Caki2 (cell line): ENCODE results near the gene NAGPA. TPM values are rescaled to one million over a fixed set of nuclear protein-coding genes. Genes with fewer than 3 reads are reported as not detected.
"Not testable (repeated sequence)": the region's sequence is repeated elsewhere in the genome, so short reads cannot be mapped to it uniquely, and the experiment has no call there.

Source experiments
- DNase-seq: peaks from one replicate; pipeline ENCODE4 v3.0.0-alpha.2; 2015; ENCODE audit warnings: low read depth
- in situ Hi-C: cut with HindIII; loops from 2 replicates; pipeline ENCODE4 v1.10.0; 2016; ENCODE audit warnings: low sequenced_read_pairs, low pct_unique_long_range_greater_than_20kb, mixed read lengths
- total RNA-seq: library from RNA; depleted of rRNA; stranded (reverse); fragments of >200 nt; shearing (Covaris generic); gene quantifications from 2 replicates; pipeline ENCODE4 v1.2.3, GENCODE V29; 2014; ENCODE audit warnings: low replicate concordance

Gene NAGPA
- total RNA-seq, 1 experiment from 2014 or later: 51.4 TPM

GRCh38 chr16:5062790-5063765 lies 29.3 kb upstream of the NAGPA start:
- DNase-seq: no peak
- in situ Hi-C loops: no loop called here

- in situ Hi-C loops: no loop called here
- no peak for DNase-seq
These were observed 28.3 kb upstream of the NAGPA start for GRCh38 chr16:5062051-5062450.

- no peak for DNase-seq
- in situ Hi-C loops: no loop called here
These were observed 26.4 kb upstream of the NAGPA start for GRCh38 chr16:5060073-5060641.

GRCh38 chr16:5059386-5060072 lies 25.8 kb upstream of the NAGPA start:
- DNase-seq: no peak
- in situ Hi-C loops: no loop called here

- DNase-seq: no peak
These were observed 24.7 kb upstream of the NAGPA start for GRCh38 chr16:5058476-5058875.

GRCh38 chr16:5056352-5056751 lies 22.6 kb upstream of the NAGPA start:
- no peak for DNase-seq
- in situ Hi-C loops: no loop called here

More at GRCh38 chr16:5058476-5058875, 24.7 kb upstream of the NAGPA start:
- in situ Hi-C loops: no loop called here

GRCh38 chr16:5054876-5055865 lies 21.4 kb upstream of the NAGPA start:
- no peak for DNase-seq
- in situ Hi-C loops: no loop called here

GRCh38 chr16:5046914-5047313 lies 13.2 kb upstream of the NAGPA start:
- in situ Hi-C loops: no loop called here
- no peak for DNase-seq

GRCh38 chr16:5045499-5046115 lies 11.9 kb upstream of the NAGPA start:
- no peak for DNase-seq
- in situ Hi-C loops: no loop called here

GRCh38 chr16:5044581-5044980 lies 10.8 kb upstream of the NAGPA start:
- DNase-seq, in situ Hi-C loops: not testable (repeated sequence)

- no peak for DNase-seq
- in situ Hi-C loops: no loop called here
These were observed 10.3 kb upstream of the NAGPA start for GRCh38 chr16:5044011-5044540.

GRCh38 chr16:5042574-5043171 lies 8.9 kb upstream of the NAGPA start:
- in situ Hi-C loops: no loop called here
- DNase-seq: no peak

- DNase-seq: peak; percentile 45
- in situ Hi-C loops: no loop called here
These were observed 7.9 kb upstream of the NAGPA start for GRCh38 chr16:5041600-5042133.

- no peak for DNase-seq
- in situ Hi-C loops: no loop called here
These were observed 6.7 kb upstream of the NAGPA start for GRCh38 chr16:5040451-5040850.

- in situ Hi-C loops: no loop called here
These were observed 2.8 kb upstream of the NAGPA start for GRCh38 chr16:5036228-5037156.

GRCh38 chr16:5035909-5036227 lies 2.1 kb upstream of the NAGPA start:
- no peak for DNase-seq
- in situ Hi-C loops: no loop called here

More at GRCh38 chr16:5036228-5037156, 2.8 kb upstream of the NAGPA start:
- DNase-seq: no peak
